ENCODE measurements around the gene MED13L.

- TF ChIP-seq ZFP30 (CRISPR knock-in tag; IDR thresholded peaks at IDR 0.05), result no peak
- no peak for TF ChIP-seq ZFP3 (CRISPR knock-in tag; IDR thresholded peaks at IDR 0.05)
- TF ChIP-seq TSHZ2 (CRISPR knock-in tag; IDR thresholded peaks at IDR 0.05), result no peak
- TF ChIP-seq PATZ1 (CRISPR knock-in tag; IDR thresholded peaks at IDR 0.05; ENCODE audit: borderline replicate concordance), result no peak
- no peak for TF ChIP-seq GLIS3 (CRISPR knock-in tag; IDR thresholded peaks at IDR 0.05)
- no peak for TF ChIP-seq ESRRG (CRISPR knock-in tag; IDR thresholded peaks at IDR 0.05)
- no peak for TF ChIP-seq CREB5 (CRISPR knock-in tag; IDR thresholded peaks at IDR 0.05; ENCODE audit: low read depth)
- no peak for TF ChIP-seq POU6F1 (CRISPR knock-in tag; IDR thresholded peaks at IDR 0.05; ENCODE audit: borderline replicate concordance, low read depth)
- no peak for TF ChIP-seq ZNF70 (CRISPR knock-in tag; IDR thresholded peaks at IDR 0.05)
- no peak for TF ChIP-seq ZNF565 (CRISPR knock-in tag; conservative IDR thresholded peaks at IDR 0.05; ENCODE audit: low read depth)
- no peak for TF ChIP-seq CSDC2 (CRISPR knock-in tag; IDR thresholded peaks at IDR 0.05)
- no peak for TF ChIP-seq ZNF8 (CRISPR knock-in tag; IDR thresholded peaks at IDR 0.05)
- no peak for TF ChIP-seq BACH2 (CRISPR knock-in tag; IDR thresholded peaks at IDR 0.05; ENCODE audit: borderline replicate concordance)
- no peak for TF ChIP-seq ISL1 (CRISPR knock-in tag; IDR thresholded peaks at IDR 0.05)
These were observed 187.0 kb downstream of the MED13L start for GRCh38 chr12:116090516-116090915.
